DND-41 (cell line): ENCODE data around the gene GTF2A1L.

Source experiments
- EZH2 ChIP-seq: IDR thresholded peaks from 3 replicates; pipeline ENCODE4 v1.6.1; 2012; ENCODE audit warnings: borderline replicate concordance, low read depth, mild to moderate bottlenecking, moderate library complexity, low read length, inconsistent platforms; ENCODE audit not compliant: severe bottlenecking
- TF ChIP-seq, protein P1 (sequence below): IDR thresholded peaks from 2 replicates; pipeline ENCODE4 v1.5.1; 2012; ENCODE audit warnings: borderline replicate concordance, low read length, moderate library complexity, mild to moderate bottlenecking; ENCODE audit not compliant: poor library complexity, severe bottlenecking; ENCODE audit errors: extremely low read depth

DNA sequence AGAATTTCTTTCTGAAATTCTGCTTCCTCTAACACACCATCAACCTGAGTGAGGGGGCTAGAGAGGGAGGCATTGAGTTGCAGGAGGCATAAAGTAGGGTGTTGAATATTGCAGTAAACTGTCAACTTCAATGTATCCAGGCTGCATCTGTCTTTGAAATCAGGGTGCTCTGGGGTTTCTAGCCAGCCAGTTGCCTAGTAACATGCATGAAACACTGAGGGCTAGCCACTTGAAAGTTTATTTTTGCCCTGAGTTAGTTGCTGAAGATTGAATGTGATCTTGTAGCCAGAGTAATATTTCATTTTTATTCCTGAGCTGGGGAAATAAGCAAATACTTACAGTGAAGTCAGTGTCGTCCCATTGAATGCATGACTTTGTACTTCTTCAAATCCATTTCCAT is 96.0 kb downstream of the GTF2A1L start:
- TF ChIP-seq, protein P1, sequence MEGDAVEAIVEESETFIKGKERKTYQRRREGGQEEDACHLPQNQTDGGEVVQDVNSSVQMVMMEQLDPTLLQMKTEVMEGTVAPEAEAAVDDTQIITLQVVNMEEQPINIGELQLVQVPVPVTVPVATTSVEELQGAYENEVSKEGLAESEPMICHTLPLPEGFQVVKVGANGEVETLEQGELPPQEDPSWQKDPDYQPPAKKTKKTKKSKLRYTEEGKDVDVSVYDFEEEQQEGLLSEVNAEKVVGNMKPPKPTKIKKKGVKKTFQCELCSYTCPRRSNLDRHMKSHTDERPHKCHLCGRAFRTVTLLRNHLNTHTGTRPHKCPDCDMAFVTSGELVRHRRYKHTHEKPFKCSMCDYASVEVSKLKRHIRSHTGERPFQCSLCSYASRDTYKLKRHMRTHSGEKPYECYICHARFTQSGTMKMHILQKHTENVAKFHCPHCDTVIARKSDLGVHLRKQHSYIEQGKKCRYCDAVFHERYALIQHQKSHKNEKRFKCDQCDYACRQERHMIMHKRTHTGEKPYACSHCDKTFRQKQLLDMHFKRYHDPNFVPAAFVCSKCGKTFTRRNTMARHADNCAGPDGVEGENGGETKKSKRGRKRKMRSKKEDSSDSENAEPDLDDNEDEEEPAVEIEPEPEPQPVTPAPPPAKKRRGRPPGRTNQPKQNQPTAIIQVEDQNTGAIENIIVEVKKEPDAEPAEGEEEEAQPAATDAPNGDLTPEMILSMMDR: no peak
- TF ChIP-seq EZH2: no peak
